ENCODE data around the gene C1QTNF8.

Gene C1QTNF8

GRCh38 chr16:1121601-1122397 is 25.8 kb upstream of the C1QTNF8 start:
- Histone ChIP-seq H3K9ac (ENCODE audit: low read depth, low read length) (no peak overlapping the region), H2AFZ (ENCODE audit: low read depth, low read length) (no peak overlapping the region), H3K4me1 (ENCODE audit: insufficient read depth, low read length) (no peaks in the 10 kb centered on the region), H3K79me2 (ENCODE audit: insufficient read depth, low read length) (no peaks in the 10 kb centered on the region), H3K27me3 (ENCODE audit: insufficient read depth, low read length, poor library complexity) (no peaks in the 10 kb centered on the region), H3K4me2 (ENCODE audit: insufficient read depth, low read length) (no peak overlapping the region), H4K20me1 (ENCODE audit: insufficient read depth, low read length) (peaks cover 4% of the 10 kb centered on the region; the same call in 1 of the 2 replicates), H3K36me3 (ENCODE audit: insufficient read depth, low read length) (no peaks in the 10 kb centered on the region), H3K27ac (ENCODE audit: low read length) (no peak overlapping the region), H3K9me3 (ENCODE audit: insufficient read depth, low read length, severe bottlenecking) (no peaks in the 10 kb centered on the region), H3K4me3 (ENCODE audit: low read depth in 1 of 2, low read length in 2 of 2) (no peak overlapping the region)
- no peak for DNase-seq
- TF ChIP-seq CTCF (IDR thresholded peaks at IDR 0.05; ENCODE audit: borderline replicate concordance, extremely low read depth, low read length, poor library complexity, severe bottlenecking): no peak
- TF ChIP-seq EZH2 (IDR thresholded peaks at IDR 0.05; ENCODE audit: borderline replicate concordance, low read depth, low read length, severe bottlenecking): no peak
- no peak for ATAC-seq (ENCODE audit: insufficient read depth, low read depth)

- no peaks in the 10 kb centered on the region for H3K4me1 ChIP-seq (ENCODE audit: insufficient read depth, low read length)
- no peaks in the 10 kb centered on the region for H3K36me3 ChIP-seq (ENCODE audit: insufficient read depth, low read length)
- no peak overlapping the region for H3K27ac ChIP-seq (ENCODE audit: low read length)
- no peak for ATAC-seq (ENCODE audit: insufficient read depth, low read depth)
- no peak for TF ChIP-seq EZH2 (IDR thresholded peaks at IDR 0.05; ENCODE audit: borderline replicate concordance, low read depth, low read length, severe bottlenecking)
- no peak for TF ChIP-seq CTCF (IDR thresholded peaks at IDR 0.05; ENCODE audit: borderline replicate concordance, extremely low read depth, low read length, poor library complexity, severe bottlenecking)
- no peaks in the 10 kb centered on the region for H3K27me3 ChIP-seq (ENCODE audit: insufficient read depth, low read length, poor library complexity)
- H3K9ac ChIP-seq (ENCODE audit: low read depth, low read length): no peak overlapping the region
- no peak overlapping the region for H3K4me2 ChIP-seq (ENCODE audit: insufficient read depth, low read length)
- H2AFZ ChIP-seq (ENCODE audit: low read depth, low read length): no peak overlapping the region
- no peaks in the 10 kb centered on the region for H3K9me3 ChIP-seq (ENCODE audit: insufficient read depth, low read length, severe bottlenecking)
- H3K4me3 ChIP-seq (ENCODE audit: low read depth in 1 of 2, low read length in 2 of 2): no peak overlapping the region
- DNase-seq: no peak
- no peaks in the 10 kb centered on the region for H3K79me2 ChIP-seq (ENCODE audit: insufficient read depth, low read length)
- H4K20me1 ChIP-seq (ENCODE audit: insufficient read depth, low read length): peaks cover 8% of the 10 kb centered on the region
Observed at GRCh38 chr16:1121009-1121408, 25.0 kb upstream of the C1QTNF8 start.

DNA sequence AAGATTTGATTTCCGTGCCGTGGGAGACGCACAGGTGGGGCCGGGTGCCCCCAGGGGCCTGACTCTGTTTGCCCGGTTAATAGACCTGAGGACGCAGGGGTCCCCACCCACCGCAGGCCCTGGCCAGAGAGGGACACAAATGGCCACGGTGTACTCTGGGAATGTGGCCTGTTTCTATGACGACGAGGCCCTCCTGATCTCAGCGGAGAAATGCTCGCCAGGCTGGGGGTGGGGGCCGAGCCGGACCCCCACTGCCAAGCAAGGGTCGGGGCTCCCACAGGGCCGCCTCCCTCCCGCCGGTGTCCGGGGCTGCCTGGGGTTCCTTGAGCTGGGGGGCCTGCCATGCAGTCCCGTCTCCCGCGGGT is 24.5 kb upstream of the C1QTNF8 start:
- no peak for ATAC-seq (ENCODE audit: insufficient read depth, low read depth)
- no peaks in the 10 kb centered on the region for H3K27me3 ChIP-seq (ENCODE audit: insufficient read depth, low read length, poor library complexity)
- peaks cover 8% of the 10 kb centered on the region for H4K20me1 ChIP-seq (ENCODE audit: insufficient read depth, low read length)
- H3K4me2 ChIP-seq (ENCODE audit: insufficient read depth, low read length): no peak overlapping the region
- H3K9ac ChIP-seq (ENCODE audit: low read depth, low read length): no peak overlapping the region
- H2AFZ ChIP-seq (ENCODE audit: low read depth, low read length): no peak overlapping the region
- H3K9me3 ChIP-seq (ENCODE audit: insufficient read depth, low read length, severe bottlenecking): no peaks in the 10 kb centered on the region
- H3K79me2 ChIP-seq (ENCODE audit: insufficient read depth, low read length): no peaks in the 10 kb centered on the region
- H3K4me3 ChIP-seq (ENCODE audit: low read depth in 1 of 2, low read length in 2 of 2): no peak overlapping the region
- H3K4me1 ChIP-seq (ENCODE audit: insufficient read depth, low read length): no peaks in the 10 kb centered on the region
- TF ChIP-seq CTCF (IDR thresholded peaks at IDR 0.05; ENCODE audit: borderline replicate concordance, extremely low read depth, low read length, poor library complexity, severe bottlenecking): no peak
- no peak for TF ChIP-seq EZH2 (IDR thresholded peaks at IDR 0.05; ENCODE audit: borderline replicate concordance, low read depth, low read length, severe bottlenecking)
- DNase-seq: no peak
- no peak overlapping the region for H3K27ac ChIP-seq (ENCODE audit: low read length)
- H3K36me3 ChIP-seq (ENCODE audit: insufficient read depth, low read length): no peaks in the 10 kb centered on the region

Data from DND-41 (cell line).